Psoas muscle (tissue), 8 donors: Measurements from ENCODE around the gene SRR. TPM values are rescaled to one million over a fixed set of nuclear protein-coding genes. Genes with fewer than 3 reads are reported as not detected.
"Not testable (repeated sequence)": the region's sequence is repeated elsewhere in the genome, so short reads cannot be mapped to it uniquely, and the experiment has no call there.

Experiments used
- ATAC-seq, 4 donors: fragments of 200-7000 bp; cut with Tn5 transposase; one replicate each; pipeline ENCODE4 v1.9.1; 2020; ENCODE audit warnings: moderate library complexity in 3 of 4, mild to moderate bottlenecking in 2 of 4
- DNase-seq, 2 donors: peaks; one replicate each; pipeline ENCODE4 v3.0.0-alpha.2; 2020
- H3K27ac ChIP-seq: fragments of 200-600 bp; one replicate; pipeline ENCODE4 v1.8.0; 2022
- H3K27me3 ChIP-seq, 3 donors: fragments of 200-600 bp in 1 of 3; one replicate each; pipeline versions ENCODE4 v1.6.1 to v1.8.0; 2013 to 2022; ENCODE audit warnings: low read length in 2 of 3, mild to moderate bottlenecking in 2 of 3, moderate library complexity in 1 of 3; ENCODE audit not compliant: insufficient read depth in 3 of 3
- H3K36me3 ChIP-seq, 2 donors: fragments of 200-600 bp in 1 of 2; one replicate each; pipeline versions ENCODE4 v1.6.1 to v1.8.0; 2013 to 2022; ENCODE audit warnings: low read depth in 1 of 2, mild to moderate bottlenecking in 1 of 2, moderate library complexity in 1 of 2; ENCODE audit not compliant: insufficient read depth in 1 of 2
- H3K4me1 ChIP-seq: fragments of 200-600 bp; one replicate; pipeline ENCODE4 v1.8.0; 2022
- H3K4me3 ChIP-seq: fragments of 200-600 bp; one replicate; pipeline ENCODE4 v1.8.0; 2022; ENCODE audit warnings: mild to moderate bottlenecking
- H3K9me3 ChIP-seq: fragments of 200-600 bp; one replicate; pipeline ENCODE4 v1.8.0; 2022
- WGBS, 3 donors: extraction: QIAGEN DNeasy Blood & Tissue Kit; methylation state at CpG; one replicate each; pipeline versions ENCODE4 v1.1.6 to v1.1.7; 2013; 5-methylcytosine and 5-hydroxymethylcytosine counted together
- intact Hi-C, 2 donors: fragments of 100-400 bp; cut with DNase I; formaldehyde crosslinking; loops; one replicate each; pipeline versions ENCODE4 v1.11.0 to v1.14.2; 2022
- polyA plus RNA-seq, 3 donors: library from polyadenylated mRNA; stranded (reverse); fragments of 200-250 nt; gene quantifications; one replicate each; pipeline ENCODE4 v1.2.3, GENCODE V29; 2013
- total RNA-seq, 4 donors: library from RNA; stranded (reverse); fragmentation: NEBNext Ultra II Directional in 2 of 4; extraction: Animal tissue kit (Norgen Biotek cat#: 25700) in 2 of 4; gene quantifications; one replicate each; pipeline versions ENCODE4 v1.2.1 to v1.2.4, GENCODE V29; 2021 to 2023
- TF ChIP-seq, protein P1 (sequence below): fragments of 200-600 bp; IDR thresholded peaks from one replicate; pipeline ENCODE4 v1.8.0; 2022; ENCODE audit warnings: antibody characterized with exemption
- donor health status: healthy with polysubstance abuse.
- donor health status: DM: no; HTN: no; CAD: no; lungs with moderate emphysema.
- donor health status: Bipolar disorder and iron deficiency.
- donor health status: healthy.
- donor health status: DM: yes; HTN: yes; CAD: no.
- donor health status: DM: no; HTN: no; CAD: no.
- donor health status: DM: no; HTN: no; CAD: no.
- donor health status: DM: yes; HTN: yes; CAD: no.

Gene SRR
- total and polyA plus RNA-seq, 7 donors, result 2.2 to 9.6 (median 5.1) TPM

GRCh38 chr17:2263183-2264066, 40.3 kb upstream of the SRR start:
- TF ChIP-seq, protein P1, sequence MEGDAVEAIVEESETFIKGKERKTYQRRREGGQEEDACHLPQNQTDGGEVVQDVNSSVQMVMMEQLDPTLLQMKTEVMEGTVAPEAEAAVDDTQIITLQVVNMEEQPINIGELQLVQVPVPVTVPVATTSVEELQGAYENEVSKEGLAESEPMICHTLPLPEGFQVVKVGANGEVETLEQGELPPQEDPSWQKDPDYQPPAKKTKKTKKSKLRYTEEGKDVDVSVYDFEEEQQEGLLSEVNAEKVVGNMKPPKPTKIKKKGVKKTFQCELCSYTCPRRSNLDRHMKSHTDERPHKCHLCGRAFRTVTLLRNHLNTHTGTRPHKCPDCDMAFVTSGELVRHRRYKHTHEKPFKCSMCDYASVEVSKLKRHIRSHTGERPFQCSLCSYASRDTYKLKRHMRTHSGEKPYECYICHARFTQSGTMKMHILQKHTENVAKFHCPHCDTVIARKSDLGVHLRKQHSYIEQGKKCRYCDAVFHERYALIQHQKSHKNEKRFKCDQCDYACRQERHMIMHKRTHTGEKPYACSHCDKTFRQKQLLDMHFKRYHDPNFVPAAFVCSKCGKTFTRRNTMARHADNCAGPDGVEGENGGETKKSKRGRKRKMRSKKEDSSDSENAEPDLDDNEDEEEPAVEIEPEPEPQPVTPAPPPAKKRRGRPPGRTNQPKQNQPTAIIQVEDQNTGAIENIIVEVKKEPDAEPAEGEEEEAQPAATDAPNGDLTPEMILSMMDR, result no peak
- H3K4me1 ChIP-seq, result peaks cover 21% of the 10 kb centered on the region
- WGBS, 3 donors, result 68 to 74% (median 71%) methylated on average over 8 of the region's 8 CpGs

DNA sequence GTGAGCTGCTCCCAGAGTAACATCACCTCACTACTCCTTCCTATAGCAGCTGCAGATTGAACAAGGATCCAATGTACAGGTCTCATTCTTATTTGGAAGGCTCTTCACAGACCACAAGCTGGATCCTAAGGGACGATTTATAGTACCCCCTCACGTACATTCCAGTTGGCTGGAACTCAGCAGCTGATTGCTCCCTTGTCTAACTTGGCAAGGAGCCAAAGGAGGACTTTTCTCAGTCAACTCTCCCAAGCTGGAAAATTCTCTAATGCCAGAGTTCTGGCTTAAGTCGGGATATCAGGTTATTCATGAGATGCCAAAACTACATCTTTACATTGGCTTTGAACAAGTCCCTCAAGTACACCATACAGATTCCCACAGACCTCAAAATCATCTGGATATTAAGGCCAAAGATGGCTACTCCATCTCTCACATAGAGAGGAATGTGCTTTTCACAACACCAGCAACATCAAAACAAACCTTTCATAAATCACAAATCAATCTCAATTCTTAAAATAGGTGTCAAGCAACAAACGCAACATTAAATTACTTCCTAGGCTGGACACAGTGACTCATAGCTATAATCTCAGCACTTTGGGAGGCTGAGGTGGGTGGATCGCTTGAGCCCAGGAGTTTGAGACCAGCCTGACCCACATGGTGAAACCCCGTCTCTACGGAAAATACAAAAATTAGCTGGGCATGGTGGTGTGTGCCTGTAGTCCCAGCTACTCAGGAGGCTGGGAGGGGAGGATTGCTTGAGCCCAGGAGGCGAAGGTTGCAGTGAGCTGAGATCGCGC, 39.5 kb upstream of the SRR start:
- Histone ChIP-seq H3K4me3 (no peak overlapping the region), H3K27me3 (no peaks in the 10 kb centered on the region), H3K4me1 (peaks cover 21% of the 10 kb centered on the region), H3K27ac (no peak overlapping the region), H3K9me3 (no peaks in the 10 kb centered on the region), H3K36me3 (peaks cover 4 to 10% of the 10 kb centered on the region in 2 donors)
- ATAC-seq, result peak in 2 of 4 donors; percentile 21 to 35
- WGBS, 3 donors, result 70 to 72% (median 71%) methylated on average over 10 of the region's 10 CpGs
- TF ChIP-seq, protein P1, result no peak
- no peak for DNase-seq
- intact Hi-C loops, result no loop called here

More at GRCh38 chr17:2263183-2264066, 40.3 kb upstream of the SRR start:
- H3K27ac ChIP-seq, result no peak overlapping the region
- intact Hi-C loops, result no loop called here
- peaks cover 4 to 10% of the 10 kb centered on the region in 2 donors for H3K36me3 ChIP-seq
- DNase-seq (no peak), ATAC-seq (no peak)
- no peaks in the 10 kb centered on the region for H3K27me3 ChIP-seq
- H3K4me3 ChIP-seq, result no peak overlapping the region
- H3K9me3 ChIP-seq, result no peaks in the 10 kb centered on the region

DNA sequence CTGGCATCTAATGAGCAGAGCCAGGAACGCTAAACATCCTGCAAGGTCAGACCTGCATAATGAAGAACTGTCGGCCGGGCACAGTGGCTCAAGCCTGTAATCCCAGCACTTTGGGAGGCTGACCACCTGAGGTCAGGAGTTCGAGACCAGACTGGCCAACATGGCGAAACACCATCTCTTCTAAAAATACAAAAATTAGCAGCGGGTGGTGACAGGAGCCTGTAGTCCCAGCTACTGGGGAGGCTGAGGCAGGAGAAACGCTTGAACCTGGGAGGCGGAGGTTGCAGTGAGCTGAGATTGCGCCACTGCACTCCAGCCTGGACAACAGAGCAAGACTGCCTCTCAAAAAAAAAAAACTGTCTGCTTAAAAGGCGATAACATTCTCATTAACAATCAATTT, 38.6 kb upstream of the SRR start:
- Histone ChIP-seq H3K4me1 (peaks cover 21% of the 10 kb centered on the region), H3K36me3 (peaks cover 0 to 16% of the 10 kb centered on the region in 2 donors)
- H3K9me3 ChIP-seq, H3K4me3 ChIP-seq, ATAC-seq, H3K27me3 ChIP-seq, intact Hi-C loops, H3K27ac ChIP-seq, DNase-seq: not testable (repeated sequence)
- WGBS, 3 donors, result 94 to 96% (median 96%) methylated on average over 10 of the region's 10 CpGs

GRCh38 chr17:2266045-2266864, 37.5 kb upstream of the SRR start:
- H3K4me1 ChIP-seq, result peaks cover 21% of the 10 kb centered on the region
- H3K36me3 ChIP-seq, result peaks cover 0 to 23% of the 10 kb centered on the region in 2 donors
- no peaks in the 10 kb centered on the region for H3K27me3 ChIP-seq
- TF ChIP-seq, protein P1, result no peak
- no peaks in the 10 kb centered on the region for H3K9me3 ChIP-seq
- DNase-seq (no peak), ATAC-seq (no peak)
- H3K4me3 ChIP-seq, result no peak overlapping the region
- no peak overlapping the region for H3K27ac ChIP-seq
- intact Hi-C loops, result no loop called here
- WGBS, 3 donors, result 80 to 85% (median 81%) methylated on average over 13 of the region's 13 CpGs
